GM12878 (cell line): Measurements from ENCODE around the gene FBXL22. TPM values are rescaled to one million over a fixed set of nuclear protein-coding genes. Genes with fewer than 3 reads are reported as not detected.

Experiments
- ATAC-seq: fragments of 200-7000 bp; cut with Tn5 transposase; 3 replicates; pipeline ENCODE4 v1.9.1; 2020; ENCODE audit warnings: mild to moderate bottlenecking, moderate library complexity
- BruUV-seq: library from RNA; stranded (reverse); fragments of 400-500 nt; replicated peaks from 2 replicates; lab custom pipeline; 2021; lab: Mats Ljungman, UMichigan
- CTCF ChIA-PET: fragments of 300-600 bp; sonication (Branson Sonifier 250); formaldehyde crosslinking; extraction: SDS; loops from one replicate; lab custom pipeline; 2021; ENCODE audit warnings: inconsistent platforms; lab: Yijun Ruan, JAX
- POLR2A ChIA-PET: fragments of 350-600 bp; formaldehyde crosslinking; extraction: SDS; loops from one replicate; lab custom pipeline; 2021; ENCODE audit warnings: inconsistent platforms; lab: Charles Lee
- RAD21 ChIA-PET: fragments of 300-600 bp; sonication (Branson Sonifier 250); formaldehyde crosslinking; loops from one replicate; lab custom pipeline; 2023; ENCODE audit warnings: antibody characterized with exemption; ENCODE audit not compliant: unreplicated experiment; lab: Charles Lee
- SMC1A ChIA-PET: fragments of 300-600 bp; sonication (Branson Sonifier 250); formaldehyde crosslinking; loops from one replicate; lab custom pipeline; 2023; ENCODE audit not compliant: unreplicated experiment, uncharacterized antibody; lab: Charles Lee
- DNase-seq: peaks from one replicate; pipeline ENCODE4 v3.0.0-alpha.2; 2011; ENCODE audit warnings: low read depth, low spot score
- FAIRE-seq: peaks from 3 replicates; lab custom pipeline; 2011; peaks lifted over from hg19 to GRCh38; lab: Jason Lieb, UNC
- H2AFZ ChIP-seq: 2 replicates; pipeline ENCODE4 v1.6.0; 2011; ENCODE audit warnings: low read depth, low read length, control low read depth; ENCODE audit not compliant: control insufficient read depth
- H3K27ac ChIP-seq: 2 replicates; pipeline ENCODE4 v1.5.1; 2011; ENCODE audit warnings: control low read depth; ENCODE audit not compliant: control insufficient read depth, insufficient read depth
- H3K27me3 ChIP-seq, 2 experiments: replicated peaks in 1 of 2; 2 replicates each; pipeline versions ENCODE4 v1.6.0 to v1.6.1; 2011; ENCODE audit warnings: low read length in 1 of 2; ENCODE audit not compliant: control insufficient read depth in 2 of 2, insufficient read depth in 2 of 2
- H3K36me3 ChIP-seq, 2 experiments: 2 replicates each; pipeline ENCODE4 v1.5.1; 2011; ENCODE audit warnings: low read length in 1 of 2; ENCODE audit not compliant: control insufficient read depth in 2 of 2, insufficient read depth in 2 of 2
- H3K4me1 ChIP-seq: 2 replicates; pipeline ENCODE4 v1.6.1; 2011; ENCODE audit warnings: mild to moderate bottlenecking, low read length, moderate library complexity, mixed read lengths; ENCODE audit not compliant: control insufficient read depth, insufficient read depth
- H3K4me2 ChIP-seq: 2 replicates; pipeline ENCODE4 v1.6.0; 2011; ENCODE audit warnings: control low read depth; ENCODE audit not compliant: control insufficient read depth, insufficient read depth
- H3K4me3 ChIP-seq: fragments of 200-600 bp; sonication (generic); 2 replicates; pipeline ENCODE4 v1.5.1; 2016
- H3K79me2 ChIP-seq: 2 replicates; pipeline ENCODE4 v1.6.0; 2011; ENCODE audit warnings: low read length; ENCODE audit not compliant: control insufficient read depth, insufficient read depth
- H3K9ac ChIP-seq: 2 replicates; pipeline ENCODE4 v1.8.0; 2011; ENCODE audit warnings: low read length, control low read depth, mixed read lengths; ENCODE audit not compliant: control insufficient read depth, insufficient read depth
- H3K9me3 ChIP-seq: replicated peaks from 3 replicates; pipeline ENCODE4 v1.5.1; 2011; ENCODE audit warnings: mild to moderate bottlenecking, low read length; ENCODE audit not compliant: control insufficient read depth, insufficient read depth
- H4K20me1 ChIP-seq: 2 replicates; pipeline ENCODE4 v1.6.0; 2011; ENCODE audit not compliant: control insufficient read depth, insufficient read depth
- ATF2 ChIP-seq: IDR thresholded peaks from 2 replicates; pipeline ENCODE4 v1.6.1; 2012; ENCODE audit warnings: low read length, inconsistent platforms
- BCL3 ChIP-seq: IDR thresholded peaks from 2 replicates; pipeline ENCODE4 v1.6.1; 2011; ENCODE audit warnings: borderline replicate concordance, low read depth, mild to moderate bottlenecking, moderate library complexity, low read length; ENCODE audit not compliant: insufficient read depth, poor library complexity, severe bottlenecking
- EED ChIP-seq: sonication (generic); IDR thresholded peaks from 2 replicates; pipeline ENCODE4 v1.6.1; 2016; ENCODE audit warnings: antibody characterized with exemption, low read depth
- GATAD2B ChIP-seq: fragments of 450-650 bp; conservative IDR thresholded peaks from 2 replicates; pipeline ENCODE4 v1.6.1; 2017; ENCODE audit warnings: low read depth, mild to moderate bottlenecking, moderate library complexity
- IKZF2 ChIP-seq, 2 experiments: fragments of 450-650 bp; IDR thresholded peaks; 2 replicates each; pipeline ENCODE4 v1.6.1; 2017; ENCODE audit warnings: mild to moderate bottlenecking in 2 of 2, moderate library complexity in 2 of 2
- KAT2A ChIP-seq: conservative IDR thresholded peaks from 2 replicates; pipeline ENCODE4 v1.6.1; 2011; ENCODE audit warnings: low read depth, low read length; ENCODE audit not compliant: control insufficient read depth
- NBN ChIP-seq: fragments of 450-650 bp; IDR thresholded peaks from 2 replicates; pipeline ENCODE4 v1.6.1; 2016
- PAX5 ChIP-seq: IDR thresholded peaks from 2 replicates; pipeline ENCODE4 v1.6.1; 2011; ENCODE audit warnings: low read depth, low read length, borderline replicate concordance
- PAX8 ChIP-seq: fragments of 450-650 bp; IDR thresholded peaks from 2 replicates; pipeline ENCODE4 v1.6.1; 2017; ENCODE audit warnings: mild to moderate bottlenecking, moderate library complexity
- POLR2AphosphoS2 ChIP-seq: IDR thresholded peaks from 2 replicates; pipeline ENCODE4 v1.6.1; 2011; ENCODE audit warnings: low read depth, mild to moderate bottlenecking, low read length, improper control_type of control experiment, moderate library complexity
- RAD51 ChIP-seq: fragments of 450-650 bp; IDR thresholded peaks from 2 replicates; pipeline ENCODE4 v1.6.1; 2016; ENCODE audit warnings: moderate library complexity, mild to moderate bottlenecking, inconsistent platforms
- RELB ChIP-seq: fragments of 450-650 bp; IDR thresholded peaks from 2 replicates; pipeline ENCODE4 v1.6.1; 2017; ENCODE audit warnings: low read depth, mild to moderate bottlenecking, moderate library complexity
- REST ChIP-seq: IDR thresholded peaks from 2 replicates; pipeline ENCODE4 v1.6.1; 2012; ENCODE audit warnings: mild to moderate bottlenecking, low read depth, low read length
- SREBF2 ChIP-seq: IDR thresholded peaks from 2 replicates; pipeline ENCODE4 v1.6.1; 2012; ENCODE audit warnings: mild to moderate bottlenecking, low read length
- ZNF24 ChIP-seq: fragments of 450-650 bp; IDR thresholded peaks from 2 replicates; pipeline ENCODE4 v1.6.1; 2017; ENCODE audit warnings: antibody characterized with exemption, mild to moderate bottlenecking
- WGBS: methylation state at CpG from one replicate; pipeline ENCODE4 v1.1.6; 2016; ENCODE audit warnings: low lambda C conversion rate; ENCODE audit not compliant: insufficient replicate concordance, insufficient coverage; ENCODE audit errors: missing lambda C conversion rate; 5-methylcytosine and 5-hydroxymethylcytosine counted together
- in situ Hi-C: fragments of 300-500 bp; cut with MboI; formaldehyde crosslinking; loops from 9 replicates; pipeline ENCODE4 v1.14.3; 2018; ENCODE audit warnings: mixed read lengths
- intact Hi-C: fragments of 100-400 bp; cut with micrococcal nuclease; formaldehyde crosslinking; loops from one replicate; pipeline ENCODE4 v1.14.2; 2022; ENCODE audit not compliant: unreplicated experiment
- polyA plus RNA-seq, 11 experiments: library from polyadenylated mRNA; depleted of rRNA in 4 of 11; unstranded in 6 of 11; stranded (reverse) in 5 of 11; fragments of >200 nt; fragmentation: Nextera tagmentation in 4 of 11; fragmentation: Illumina TruSeq in 1 of 11; extraction: Ambion mirVana in 4 of 11; extraction: Trizol in 1 of 11; gene quantifications; 1 replicate in 1 of 11; 2 replicates in 10 of 11; pipeline versions ENCODE4 v1.2.1 to v1.2.3, GENCODE V29; 2011 to 2016; ENCODE audit warnings: inconsistent platforms in 2 of 11, missing spikeins in 2 of 11, low read depth in 1 of 11
- total RNA-seq, 4 experiments: library from RNA; depleted of rRNA in 3 of 4; stranded (reverse); fragments of >200 nt in 3 of 4; fragmentation: Illumina TruSeq in 1 of 4; extraction: Trizol in 1 of 4; gene quantifications; 2 replicates each; pipeline versions ENCODE4 v1.2.1 to v1.2.3, GENCODE V29; 2013 to 2021

Gene FBXL22
- total and polyA plus RNA-seq, 10 of the 15 experiments (the other 5 are each of a cell fraction or from before 2014, with no cell fraction given): 0.05 to 2.6 (median 0.52) TPM

- DNase-seq (no peak), FAIRE-seq (no peak), ATAC-seq (peak; percentile 29)
- intact Hi-C loops (loop anchor here (2.0 to 10.0 kb wide), 3 partner anchors 85 to 312 kb away; no protein-coding TSS in a partner anchor), in situ Hi-C loops (loop anchor here (25.0 kb wide), 1 partner anchor 312 kb away; the partner anchor contains the start of gene APH1B)
- CTCF ChIA-PET: interaction anchor here (0.6 to 11.3 kb wide), 39 partner anchors 9 to 552 kb away, joined by 3 to 272 read pairs (median 5); partner anchors contain the start of genes CIAO2A and USP3
- Histone ChIP-seq H3K9me3 (no peaks in the 10 kb centered on the region), H4K20me1 (no peaks in the 10 kb centered on the region), H3K79me2 (peaks cover 23% of the 10 kb centered on the region), H3K9ac (peak overlapping the region; percentile 92), H3K27ac (peak overlapping the region; percentile 85), H3K27me3 (no peaks in the 10 kb centered on the region), H3K4me3 (peak overlapping the region; percentile 83), H3K36me3 (peaks cover 0 to 2% of the 10 kb centered on the region in 2 experiments; a peak in 1 of 4 replicates), H3K4me2 (peak overlapping the region; percentile 99), H3K4me1 (peaks cover 45% of the 10 kb centered on the region), H2AFZ (peak overlapping the region; percentile 80)
- 25% methylated on average over 19 of the region's 19 CpGs for WGBS
- SMC1A ChIA-PET: interaction anchor here (0.8 to 9.7 kb wide), 35 partner anchors 10 to 411 kb away, joined by 3 to 150 read pairs (median 7); partner anchors contain the start of gene USP3
- RAD21 ChIA-PET: interaction anchor here (0.7 to 8.2 kb wide), 34 partner anchors 10 to 554 kb away, joined by 3 to 113 read pairs (median 7); partner anchors contain the start of genes CIAO2A and USP3
- no TSS peak for BruUV-seq
- POLR2A ChIA-PET: interaction anchor here (1.3 to 8.8 kb wide), 10 partner anchors 40 to 133 kb away, joined by 3 to 66 read pairs (median 9); partner anchors contain the start of gene USP3
- TF ChIP-seq EED: peak; percentile 49
- TF ChIP-seq IKZF2 (IDR thresholded peaks at IDR 0.05): peak; percentile 59 to 70; a peak in 2 of 4 replicates
- TF ChIP-seq RAD51: peak; percentile 40; the same call in 1 of the 2 replicates
- TF ChIP-seq GATAD2B: peak; percentile 45; the same call in 1 of the 2 replicates
- no peak for TF ChIP-seq BCL3
- peak; percentile 44; the same call in 1 of the 2 replicates for TF ChIP-seq POLR2AphosphoS2
- TF ChIP-seq PAX5: no peak
- peak; percentile 45; the same call in 1 of the 2 replicates for TF ChIP-seq RELB
- no peak for TF ChIP-seq SREBF2
- TF ChIP-seq ZNF24: no peak
- no peak for TF ChIP-seq PAX8
- TF ChIP-seq ATF2: no peak
- no peak for TF ChIP-seq REST
- TF ChIP-seq KAT2A: no peak
- 0 out of 2 replicates have a peak, but pooled peaks have one; percentile 40 for TF ChIP-seq NBN
These were observed 2.3 kb downstream of the FBXL22 start for GRCh38 chr15:63599401-63600000.
